ENCODE data around the gene CCDC144A.
"Not testable (repeated sequence)": the region's sequence is repeated elsewhere in the genome, so short reads cannot be mapped to it uniquely, and the experiment has no call there.

Gene CCDC144A

GRCh38 chr17:16751224-16751923, 61.3 kb downstream of the CCDC144A start:
- not testable (repeated sequence) for DNase-seq (ENCODE audit: low read depth)

DNA sequence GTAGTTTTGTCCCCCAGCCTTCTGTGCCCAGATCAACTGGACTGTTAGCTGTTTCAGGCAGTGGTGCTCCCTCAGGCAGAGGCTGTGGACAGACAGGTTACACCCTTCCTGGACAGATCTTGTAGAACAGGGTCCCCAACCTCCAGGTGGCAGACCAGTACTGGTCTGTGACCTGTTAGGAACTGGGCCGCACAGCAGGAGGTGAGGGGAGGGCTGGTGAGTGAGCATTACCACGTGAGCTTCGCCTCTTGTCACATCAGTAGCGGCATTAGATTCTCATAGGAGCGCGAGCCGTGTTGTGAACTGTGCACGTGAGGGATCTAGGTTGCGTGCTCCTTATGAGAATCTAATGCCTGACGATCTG, 61.9 kb downstream of the CCDC144A start:
- DNase-seq (ENCODE audit: low read depth): not testable (repeated sequence)

DNA sequence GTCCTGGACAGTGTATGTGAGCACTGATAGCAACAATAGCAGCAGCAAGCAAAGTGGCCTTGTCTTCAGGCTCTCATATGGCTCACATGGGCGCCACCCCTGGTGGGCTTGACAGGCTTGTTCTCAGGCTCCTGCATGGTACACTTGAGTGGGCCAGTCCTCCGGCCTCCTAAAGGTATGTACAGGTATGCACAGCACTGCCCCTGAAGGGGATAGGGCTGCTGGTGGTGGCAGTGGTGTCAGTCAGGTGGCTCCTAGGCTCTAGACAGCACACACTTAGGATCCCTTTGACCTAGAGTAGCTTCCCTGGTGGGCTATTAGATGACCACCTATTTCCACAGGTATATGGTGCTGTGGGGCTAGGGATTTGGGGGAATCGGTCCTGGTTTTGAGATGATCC, 67.5 kb downstream of the CCDC144A start:
- not testable (repeated sequence) for DNase-seq (ENCODE audit: low read depth)

DNA sequence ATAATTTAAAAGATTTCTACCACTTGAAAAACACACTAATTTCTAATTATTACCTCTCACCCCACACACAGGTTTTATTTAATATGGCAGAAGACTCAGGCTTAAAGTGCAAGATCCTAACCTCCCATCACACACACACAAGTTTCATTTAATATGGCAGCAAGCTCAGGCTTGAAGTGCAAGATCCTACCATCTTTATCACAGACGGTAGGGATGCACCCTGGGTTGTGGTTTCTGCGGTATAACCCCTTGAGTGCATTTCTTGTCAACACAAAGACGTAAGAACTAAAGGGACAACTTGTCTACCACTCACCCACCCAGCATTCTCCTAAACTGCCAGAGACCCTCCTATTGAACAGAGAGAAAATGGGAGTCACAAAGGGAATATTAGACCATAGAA, 68.1 kb downstream of the CCDC144A start:
- DNase-seq (ENCODE audit: low read depth): not testable (repeated sequence)

- not testable (repeated sequence) for DNase-seq (ENCODE audit: low read depth)
Measured at GRCh38 chr17:16768290-16769175, 78.5 kb downstream of the CCDC144A start.

GRCh38 chr17:16772394-16773145, 82.5 kb downstream of the CCDC144A start:
- DNase-seq (ENCODE audit: low read depth): not testable (repeated sequence)

- DNase-seq (ENCODE audit: low read depth): not testable (repeated sequence)
Measured at GRCh38 chr17:16773146-16773522, 83.1 kb downstream of the CCDC144A start.

- not testable (repeated sequence) for DNase-seq (ENCODE audit: low read depth)
Measured at GRCh38 chr17:16787851-16788250, 97.8 kb downstream of the CCDC144A start.

DNA sequence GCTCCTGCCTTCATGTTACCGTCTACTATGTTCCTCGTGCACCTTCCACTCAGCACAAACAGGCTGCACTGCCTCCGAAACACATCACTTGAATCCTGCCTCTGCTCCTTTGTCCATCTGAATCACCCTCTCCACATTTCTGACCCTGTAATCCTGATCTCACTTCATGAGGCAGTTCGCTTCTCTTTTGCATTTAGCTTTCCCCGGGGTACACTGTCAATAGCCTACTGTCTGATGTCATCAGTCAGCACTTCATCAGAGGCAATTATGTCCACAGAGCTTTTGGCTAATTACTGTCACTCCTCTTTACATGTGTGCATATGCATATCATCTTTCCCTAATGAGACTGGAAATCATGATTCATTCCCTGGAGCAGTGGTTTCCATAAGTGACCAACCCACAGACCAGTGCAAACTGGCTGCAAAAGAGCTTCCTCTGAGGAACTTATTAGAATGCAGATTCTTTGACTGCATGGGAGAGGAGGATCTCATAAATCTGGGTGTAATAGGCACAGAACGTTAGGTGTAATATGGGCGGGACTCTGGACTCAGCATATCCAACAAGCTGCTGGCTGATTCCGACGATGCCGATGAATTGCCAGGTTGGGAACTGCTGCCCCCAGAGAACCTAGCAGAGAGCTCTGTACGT, 99.0 kb downstream of the CCDC144A start:
- not testable (repeated sequence) for DNase-seq (ENCODE audit: low read depth)

DNA sequence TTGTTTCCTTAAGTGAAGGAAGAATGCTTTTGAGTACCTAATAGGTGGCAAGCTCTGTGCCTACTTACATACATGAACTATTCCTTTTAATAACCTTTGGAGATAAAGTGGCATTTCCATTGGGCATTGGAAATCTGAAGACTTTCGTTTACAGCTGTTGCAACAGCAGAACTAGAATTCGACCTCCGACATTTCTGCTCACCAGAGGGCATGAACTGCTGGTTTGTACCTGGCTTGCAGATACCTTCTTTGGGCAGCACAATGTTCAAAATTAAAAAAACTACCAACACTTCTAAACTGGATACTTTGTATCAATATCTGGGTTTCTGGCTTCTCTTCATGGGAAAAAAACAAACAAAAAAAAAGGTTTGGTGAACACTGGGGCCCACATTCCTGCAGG, 99.6 kb downstream of the CCDC144A start:
- not testable (repeated sequence) for DNase-seq (ENCODE audit: low read depth)

DNA sequence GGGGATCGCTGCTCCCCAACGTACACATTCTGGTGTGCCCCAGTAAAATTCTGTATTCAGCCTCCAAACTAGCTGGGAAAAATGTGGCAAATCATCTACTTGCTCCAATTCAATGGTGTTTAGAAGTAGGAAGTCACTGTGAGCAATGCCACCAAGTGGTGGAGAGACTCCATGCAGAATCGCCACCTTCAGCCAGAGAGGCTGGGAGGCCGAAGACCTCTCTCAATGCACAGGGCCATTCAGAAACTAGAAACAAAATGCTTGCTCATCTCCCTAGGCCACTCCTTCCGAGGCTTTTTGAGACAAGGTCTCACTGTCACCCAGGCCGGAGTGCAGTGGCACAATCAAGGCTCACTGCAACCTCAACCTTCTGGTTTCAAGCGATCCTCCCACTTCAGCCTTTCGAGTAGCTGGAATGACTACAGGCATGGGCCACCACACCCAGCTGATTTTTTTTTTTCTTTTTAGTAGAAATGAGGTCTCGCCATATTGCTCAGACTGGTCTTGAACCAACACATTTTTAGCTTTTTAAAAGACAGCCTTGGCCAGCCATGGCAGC, 100.4 kb downstream of the CCDC144A start:
- not testable (repeated sequence) for DNase-seq (ENCODE audit: low read depth)

GRCh38 chr17:16794215-16794614, 104.2 kb downstream of the CCDC144A start:
- DNase-seq (ENCODE audit: low read depth): not testable (repeated sequence)

DNA sequence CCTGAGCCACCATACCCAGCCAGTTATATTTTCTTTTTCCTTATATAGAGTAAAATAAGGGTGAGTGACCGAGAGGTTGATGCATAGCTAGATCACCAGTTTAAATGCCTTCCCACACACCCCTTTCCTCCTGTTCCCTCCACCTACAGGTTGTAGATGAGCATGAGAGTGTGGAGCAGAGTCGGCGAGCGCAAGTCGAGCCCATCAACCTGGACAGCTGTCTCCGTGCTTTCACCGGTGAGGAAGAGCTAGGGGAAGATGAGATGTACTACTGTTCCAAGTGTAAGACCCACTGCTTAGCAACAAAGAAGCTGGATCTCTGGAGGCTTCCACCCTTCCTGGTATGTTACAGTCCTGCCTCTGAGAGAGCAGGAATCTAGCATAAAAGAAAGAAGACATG, 105.9 kb downstream of the CCDC144A start:
- not testable (repeated sequence) for DNase-seq (ENCODE audit: low read depth)

DNA sequence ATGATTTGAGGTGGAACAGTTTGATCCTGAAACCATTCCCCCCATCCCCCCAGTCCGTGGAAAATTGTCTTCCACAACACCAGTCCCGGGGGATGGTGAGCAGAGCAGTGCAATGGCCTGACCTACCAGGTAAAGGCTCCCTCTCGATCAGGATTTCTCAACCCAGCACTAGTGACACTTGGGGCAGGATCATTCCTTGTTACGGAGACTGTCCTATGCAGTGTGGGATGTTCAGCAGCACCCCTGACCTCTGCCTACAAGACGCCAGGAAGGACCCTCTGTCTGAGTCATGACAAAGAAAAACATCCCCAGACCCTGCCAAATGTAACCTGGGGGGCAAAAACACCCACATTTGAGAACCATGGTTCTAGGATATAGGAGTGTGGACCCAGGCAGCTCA, 114.8 kb downstream of the CCDC144A start:
- DNase-seq (ENCODE audit: low read depth): not testable (repeated sequence)

GRCh38 chr17:16806599-16806998, 116.6 kb downstream of the CCDC144A start:
- DNase-seq (ENCODE audit: low read depth): not testable (repeated sequence)

GRCh38 chr17:16807620-16808019, 117.6 kb downstream of the CCDC144A start:
- DNase-seq (ENCODE audit: low read depth): not testable (repeated sequence)

DNA sequence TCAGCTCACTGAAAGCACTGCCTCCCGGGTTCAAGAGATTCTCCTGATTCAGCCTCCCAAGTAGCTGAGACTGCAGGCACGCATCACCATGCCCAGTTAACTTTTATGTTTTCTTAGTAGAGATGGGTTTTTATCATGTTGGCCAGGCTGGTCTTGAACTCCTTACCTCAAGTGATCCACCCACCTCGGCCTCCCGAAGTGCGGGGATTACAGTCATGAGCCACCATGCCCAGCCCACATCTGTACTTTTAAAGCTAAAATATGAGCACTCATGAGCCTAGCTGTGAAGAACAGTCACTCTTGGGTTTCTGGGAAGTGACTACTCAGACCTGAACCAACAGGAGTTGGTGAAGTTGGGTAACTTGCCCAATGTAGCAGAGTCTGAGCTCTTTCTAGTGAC, 120.2 kb downstream of the CCDC144A start:
- DNase-seq (ENCODE audit: low read depth): not testable (repeated sequence)

GRCh38 chr17:16812126-16812525, 122.1 kb downstream of the CCDC144A start:
- not testable (repeated sequence) for DNase-seq (ENCODE audit: low read depth)

DNA sequence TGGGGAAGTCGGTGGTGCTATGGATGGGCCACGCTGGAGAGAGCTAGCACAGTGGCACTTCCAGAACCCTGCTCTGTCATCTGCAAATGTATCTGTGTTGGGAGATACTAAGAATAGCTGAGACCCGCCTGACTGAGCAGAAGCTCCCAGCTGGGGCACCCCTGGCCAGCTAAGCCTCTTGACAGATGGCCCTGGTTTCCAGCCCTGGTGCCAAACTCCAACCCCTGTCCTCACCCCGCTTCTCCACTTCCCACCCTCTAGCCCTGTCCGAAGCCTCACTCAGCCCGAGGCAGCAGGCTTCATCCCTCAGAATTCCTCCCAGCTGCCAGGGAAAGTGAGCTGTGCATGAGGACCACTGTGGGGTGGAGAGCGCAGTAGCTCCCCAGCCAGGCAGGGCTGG, 124.4 kb downstream of the CCDC144A start:
- DNase-seq (ENCODE audit: low read depth): no peak

DNA sequence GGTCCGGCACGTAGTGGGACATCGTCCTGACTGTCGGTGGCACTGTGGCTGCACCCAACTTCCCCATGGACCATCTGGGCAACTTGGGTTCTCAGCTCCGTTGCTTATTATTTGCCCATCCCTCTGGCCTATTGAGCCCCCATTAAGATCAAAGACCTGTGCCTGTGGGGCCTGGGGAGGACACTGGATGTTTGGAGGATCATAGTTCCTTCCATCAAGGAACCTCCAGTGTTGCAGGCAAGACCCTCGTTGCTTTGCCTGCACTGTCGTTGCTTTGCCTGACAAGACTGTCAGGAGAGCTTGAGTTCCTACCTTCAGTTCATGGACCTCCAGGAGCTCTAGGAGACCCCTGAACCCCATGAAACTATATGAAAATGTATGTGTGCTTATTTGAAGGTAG, 127.2 kb downstream of the CCDC144A start:
- DNase-seq (ENCODE audit: low read depth): no peak

DNA sequence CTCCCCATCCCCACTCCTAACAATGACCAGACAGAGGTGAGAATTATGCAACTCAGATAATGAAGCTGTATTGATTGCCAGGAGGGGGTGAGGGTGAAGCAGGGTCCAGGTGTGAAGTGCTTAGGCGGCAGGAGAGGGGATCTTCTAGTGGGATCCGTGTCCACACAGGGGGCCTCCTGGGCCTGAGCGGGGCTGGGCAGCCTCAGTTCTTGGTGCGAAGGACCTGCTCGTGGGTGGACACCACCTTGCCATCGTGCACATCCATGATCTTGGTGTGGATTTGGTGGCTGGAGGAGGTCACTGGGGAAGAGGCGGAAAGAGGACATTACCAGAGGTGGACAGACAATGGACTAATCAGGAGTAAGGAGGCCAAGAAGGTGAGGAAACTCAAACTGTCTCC, 127.9 kb downstream of the CCDC144A start:
- DNase-seq (ENCODE audit: low read depth): not testable (repeated sequence)

DNA sequence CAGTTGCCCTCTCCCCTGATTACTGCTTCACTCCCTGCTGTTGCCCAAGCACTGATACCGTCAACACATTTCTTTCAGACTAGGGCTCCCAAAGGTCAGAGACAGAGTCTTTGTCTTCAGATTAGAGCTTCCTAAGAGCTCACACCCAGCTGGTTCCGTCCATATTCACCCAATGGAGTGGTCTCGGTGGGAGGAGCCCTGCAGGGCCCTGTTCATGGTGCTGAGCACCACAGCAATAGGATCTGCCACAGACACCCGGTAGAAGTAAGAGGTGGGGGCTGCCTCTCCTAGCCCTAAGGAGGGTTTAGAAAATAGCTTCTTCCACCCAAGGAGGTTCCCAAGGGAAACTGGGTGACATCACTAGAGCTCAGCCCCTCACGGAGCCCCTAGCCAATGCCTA, 128.3 kb downstream of the CCDC144A start:
- no peak for DNase-seq (ENCODE audit: low read depth)
